Heart right ventricle (tissue), 16 donors: Measurements from ENCODE around the gene RUSC1. TPM values are rescaled to one million over a fixed set of nuclear protein-coding genes. Genes with fewer than 3 reads are reported as not detected.

Experiments used
- ATAC-seq, 8 donors: fragments of 200-7000 bp; cut with Tn5 transposase; one replicate each; pipeline ENCODE4 v1.9.1; 2020; ENCODE audit warnings: mild to moderate bottlenecking in 8 of 8, moderate library complexity in 8 of 8, moderate number of reproducible peaks in 1 of 8
- DNase-seq, 2 donors: peaks; one replicate each; pipeline ENCODE4 v3.0.0-alpha.2; 2020
- H3K27ac ChIP-seq, 10 donors: fragments of 200-600 bp; sonication (generic) in 2 of 10; one replicate each; pipeline versions ENCODE4 v1.5.0 to v1.8.0; 2020 to 2022; ENCODE audit warnings: mild to moderate bottlenecking in 3 of 10
- H3K27me3 ChIP-seq, 7 donors: fragments of 200-600 bp; one replicate each; pipeline ENCODE4 v1.8.0; 2021 to 2022; ENCODE audit warnings: mild to moderate bottlenecking in 2 of 7
- H3K36me3 ChIP-seq, 9 donors: fragments of 200-600 bp; sonication (generic) in 1 of 9; one replicate each; pipeline versions ENCODE4 v1.5.0 to v1.8.0; 2020 to 2022; ENCODE audit warnings: mild to moderate bottlenecking in 2 of 9
- H3K4me1 ChIP-seq, 9 donors: fragments of 200-600 bp; sonication (generic) in 1 of 9; one replicate each; pipeline versions ENCODE4 v1.5.0 to v1.8.0; 2020 to 2022; ENCODE audit warnings: mild to moderate bottlenecking in 4 of 9
- H3K4me3 ChIP-seq, 10 donors: fragments of 200-600 bp; sonication (generic) in 2 of 10; one replicate each; pipeline versions ENCODE4 v1.5.0 to v1.8.0; 2020 to 2022; ENCODE audit warnings: mild to moderate bottlenecking in 7 of 10, moderate library complexity in 2 of 10
- H3K9me3 ChIP-seq, 11 donors: fragments of 200-600 bp in 10 of 11; sonication (generic) in 2 of 11; one replicate each; pipeline versions ENCODE4 v1.5.0 to v1.8.0; 2013 to 2022; ENCODE audit warnings: mild to moderate bottlenecking in 2 of 11, control low read depth in 1 of 11, moderate library complexity in 1 of 11
- CTCF ChIP-seq, 9 donors: fragments of 200-600 bp; sonication (generic) in 2 of 9; IDR thresholded peaks; one replicate each; pipeline versions ENCODE4 v1.5.0 to v1.8.0; 2021 to 2022; ENCODE audit warnings: antibody characterized with exemption in 9 of 9, mild to moderate bottlenecking in 5 of 9, moderate library complexity in 1 of 9
- WGBS, 2 donors: extraction: QIAGEN DNeasy Blood & Tissue Kit; methylation state at CpG; one replicate each; pipeline ENCODE4 v1.1.7; 2013; ENCODE audit warnings: inconsistent platforms in 1 of 2; 5-methylcytosine and 5-hydroxymethylcytosine counted together
- intact Hi-C, 10 donors: fragments of 100-400 bp; cut with DNase I; formaldehyde crosslinking; loops; one replicate each; pipeline versions ENCODE4 v1.11.1 to v1.14.2; 2022
- polyA plus RNA-seq, 2 donors: library from polyadenylated mRNA; stranded (reverse); fragments of 200-250 nt; gene quantifications; one replicate each; pipeline ENCODE4 v1.2.3, GENCODE V29; 2013
- total RNA-seq, 10 donors: library from RNA; stranded (reverse); fragmentation: NEBNext Ultra II Directional in 3 of 10; extraction: Animal tissue kit (Norgen Biotek cat#: 25700) in 3 of 10; gene quantifications; one replicate each; pipeline versions ENCODE4 v1.2.1 to v1.2.4, GENCODE V29; 2021 to 2023
- donor health status: Arrhythmogenic right ventricular cardiomyopathy.
- donor health status: ischemic (EF 13 %, LVEDD 7.1; RV severe dilation, severe dysfunction).
- donor health status: healthy with polysubstance abuse.
- donor health status: DM: no; HTN: yes; CAD: no.
- donor health status: DM: no; HTN: no; CAD: no.
- donor health status: ischemic (EF 25% LVEDD 6.9; RV normal size, moderate dysfunction).
- donor health status: ischemic (EF 25% LVEDD 5.7; RV mildly dilated, moderate dysfunction).
- donor health status: healthy.
- donor health status: DM: yes; HTN: yes; CAD: no.
- donor health status: Ischemic cardiomyopathy.
- donor health status: ischemic (EF 35%, LVEDD 5.7; RV mildly dilated, moderate dysfunction).
- donor health status: nonischemic (EF 11% LVEDD 7.7; RV severe dilation, severe dysfunction).
- donor health status: DM: yes; HTN: yes; CAD: no.
- donor health status: PGD.
- donor health status: ischemic (EF 29% LVEDD 5.4; RV normal size, mild dysfunction).
- donor health status: nonischemic (EF 23%, LVEDD 6.1; RV moderate dilation, normal function).

RUSC1 gene
- total and polyA plus RNA-seq, 12 donors, result 11.4 to 26.4 (median 16.2) TPM

- H3K9me3 ChIP-seq, result no peaks in the 10 kb centered on the region
- peaks cover 7 to 46% (median 39%) of the 10 kb centered on the region in 9 donors for H3K4me1 ChIP-seq
- WGBS, 2 donors, result 10 to 17% methylated on average over 59 of the region's 59 CpGs
- intact Hi-C loops, result loop anchor here in 9 of 10 donors (1.0 to 5.0 kb wide), 6 partner anchors 17 to 267 kb away; partner anchors contain the start of genes HCN3 (in 4 of the 9), MTX1 (in 2 of the 9), THBS3 (in 2 of the 9) and FDPS (in 1 of the 9)
- peak overlapping the region; percentile 9 to 98 (median 97) for H3K27ac ChIP-seq
- DNase-seq (peak; percentile 37 to 55), ATAC-seq (peak in 3 of 8 donors; percentile 0 to 3 (median 0))
- no peaks in the 10 kb centered on the region for H3K27me3 ChIP-seq
- peak overlapping the region; percentile 67 to 95 (median 84) for H3K4me3 ChIP-seq
- peaks cover 0 to 48% (median 31%) of the 10 kb centered on the region in 9 donors for H3K36me3 ChIP-seq
- peak in 6 of 9 donors; percentile 12 to 45 (median 32) for TF ChIP-seq CTCF (IDR thresholded peaks at IDR 0.05)
These were observed 4.3 kb downstream of the RUSC1 start for GRCh38 chr1:155324717-155325602.

DNA sequence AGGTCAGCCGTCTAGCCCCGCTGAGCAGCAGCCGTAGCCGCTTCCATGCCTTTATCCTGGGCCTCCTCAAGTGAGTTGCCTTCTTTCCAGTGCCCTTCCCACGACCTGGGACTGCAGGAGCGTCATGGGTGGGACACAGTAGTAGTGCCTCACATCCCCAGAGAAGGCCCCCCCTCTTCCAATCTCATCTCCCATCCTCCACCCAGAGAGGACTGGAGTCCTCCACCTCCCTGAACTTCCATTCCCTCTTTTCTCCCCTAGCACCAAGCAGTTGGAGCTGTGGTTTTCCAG, 4.9 kb downstream of the RUSC1 start:
- H3K36me3 ChIP-seq, result peaks cover 0 to 54% (median 37%) of the 10 kb centered on the region in 9 donors
- H3K4me3 ChIP-seq, result peak overlapping the region in 8 of 10 donors; percentile 67 to 95 (median 84)
- TF ChIP-seq CTCF (IDR thresholded peaks at IDR 0.05), result no peak
- no peak for ATAC-seq
- H3K27ac ChIP-seq, result peak overlapping the region in 4 of 10 donors; percentile 95 to 98 (median 98)
- no peaks in the 10 kb centered on the region for H3K9me3 ChIP-seq
- no peaks in the 10 kb centered on the region for H3K27me3 ChIP-seq
- intact Hi-C loops, result no loop called here
- WGBS, 2 donors, result 63 to 65% methylated on average over 6 of the region's 6 CpGs
- H3K4me1 ChIP-seq, result peaks cover 7 to 40% (median 33%) of the 10 kb centered on the region in 9 donors
- DNase-seq, result no peak

- TF ChIP-seq CTCF (IDR thresholded peaks at IDR 0.05), result no peak
- DNase-seq (no peak), ATAC-seq (no peak)
- WGBS, 2 donors, result 89 to 95% methylated on average over 6 of the region's 6 CpGs
- intact Hi-C loops, result no loop called here
- peaks cover 0 to 59% (median 42%) of the 10 kb centered on the region in 9 donors for H3K36me3 ChIP-seq
- H3K4me1 ChIP-seq, result peaks cover 7 to 36% (median 28%) of the 10 kb centered on the region in 9 donors
- no peak overlapping the region for H3K4me3 ChIP-seq
- H3K27ac ChIP-seq, result peak overlapping the region in 1 of 10 donors; percentile 98
- no peaks in the 10 kb centered on the region for H3K27me3 ChIP-seq
- no peaks in the 10 kb centered on the region for H3K9me3 ChIP-seq
These were observed 5.4 kb downstream of the RUSC1 start for GRCh38 chr1:155326020-155326526.

DNA sequence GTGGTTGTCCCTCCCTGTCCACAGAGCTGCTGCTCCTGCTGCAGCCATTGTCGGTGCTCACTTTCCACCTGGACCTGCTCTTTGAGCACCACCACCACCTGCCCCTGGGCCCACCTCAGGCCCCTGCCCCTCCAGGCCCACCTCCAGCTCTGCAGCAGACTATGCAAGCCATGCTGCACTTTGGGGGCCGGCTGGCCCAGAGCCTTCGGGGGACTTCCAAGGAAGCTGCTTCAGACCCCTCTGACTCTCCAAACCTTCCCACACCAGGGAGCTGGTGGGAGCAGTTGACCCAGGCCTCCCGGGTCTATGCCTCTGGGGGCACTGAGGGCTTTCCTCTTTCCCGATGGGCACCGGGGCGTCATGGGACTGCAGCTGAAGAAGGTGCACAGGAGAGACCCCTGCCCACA, 5.9 kb downstream of the RUSC1 start:
- no peaks in the 10 kb centered on the region for H3K9me3 ChIP-seq
- peaks cover 0 to 64% (median 47%) of the 10 kb centered on the region in 9 donors for H3K36me3 ChIP-seq
- 88 to 94% methylated on average over 7 of the region's 7 CpGs for WGBS, 2 donors
- ATAC-seq, result no peak
- H3K27ac ChIP-seq, result no peak overlapping the region
- TF ChIP-seq CTCF (IDR thresholded peaks at IDR 0.05), result no peak
- intact Hi-C loops, result no loop called here
- H3K4me3 ChIP-seq, result no peak overlapping the region
- H3K27me3 ChIP-seq, result no peaks in the 10 kb centered on the region
- H3K4me1 ChIP-seq, result peaks cover 6 to 31% (median 23%) of the 10 kb centered on the region in 9 donors
- DNase-seq, result no peak
